ENCODE results near the gene FOXQ1.
"Not testable (repeated sequence)": the region's sequence is repeated elsewhere in the genome, so short reads cannot be mapped to it uniquely, and the experiment has no call there.

The FOXQ1 gene

GRCh38 chr6:1313384-1313766 is 1.5 kb downstream of the FOXQ1 start:
- no peak overlapping the region for H3K4me3 ChIP-seq (ENCODE audit: low read length)
- H3K27me3 ChIP-seq (ENCODE audit: insufficient read depth, low read length) = peaks cover 92% of the 10 kb centered on the region
- under 1% methylated on average over 64 of the region's 64 CpGs for WGBS

DNA sequence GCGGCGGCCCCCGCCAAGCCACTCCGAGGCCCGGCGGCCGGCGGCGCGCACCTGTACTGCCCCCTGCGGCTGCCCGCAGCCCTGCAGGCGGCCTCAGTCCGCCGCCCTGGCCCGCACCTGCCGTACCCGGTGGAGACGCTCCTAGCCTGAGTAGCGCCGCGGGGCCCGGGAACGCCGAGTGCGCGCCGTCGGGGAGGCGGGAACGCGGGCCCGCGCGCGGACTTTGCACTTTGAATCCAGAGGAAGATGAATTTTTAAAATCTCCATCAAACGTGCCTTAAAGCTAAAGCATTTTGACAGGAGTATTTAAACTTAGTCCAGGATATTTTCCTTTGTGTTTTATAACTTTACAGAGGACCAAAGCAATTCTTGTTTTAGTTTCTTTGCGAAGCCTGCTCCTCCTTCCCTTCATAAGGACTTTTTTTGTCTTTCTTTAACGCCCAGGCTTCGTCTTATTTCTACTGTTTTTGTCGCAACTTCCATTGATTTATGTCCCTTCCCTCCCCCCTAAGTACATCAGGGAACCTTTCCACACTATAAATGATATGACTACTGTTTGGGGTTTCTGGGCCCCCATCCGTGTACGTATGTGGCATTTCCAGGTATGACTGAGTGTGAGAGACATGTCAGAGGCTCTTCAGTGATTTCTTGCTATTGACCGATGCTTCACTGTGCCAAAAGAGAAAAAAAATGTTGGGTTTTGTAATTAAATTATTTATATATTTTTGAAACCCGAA is 2.0 kb downstream of the FOXQ1 start:
- H3K36me3 ChIP-seq (ENCODE audit: insufficient read depth, low read length) = no peaks in the 10 kb centered on the region
- H3K4me3 ChIP-seq (ENCODE audit: low read length) = peak overlapping the region; percentile 33
- WGBS = 6% methylated on average over 44 of the region's 45 CpGs
- H3K9ac ChIP-seq (ENCODE audit: low read depth, low read length) = no peak overlapping the region
- no peak overlapping the region for H3K27ac ChIP-seq (ENCODE audit: low read depth, low read length)
- H3K4me1 ChIP-seq (ENCODE audit: insufficient read depth, low read length) = peaks cover 12% of the 10 kb centered on the region
- H3K27me3 ChIP-seq (ENCODE audit: insufficient read depth, low read length) = peaks cover 87% of the 10 kb centered on the region
- no peaks in the 10 kb centered on the region for H3K9me3 ChIP-seq (ENCODE audit: insufficient read depth, low read depth, low read length)

More at GRCh38 chr6:1313384-1313766, 1.5 kb downstream of the FOXQ1 start:
- Histone ChIP-seq H3K36me3 (ENCODE audit: insufficient read depth, low read length) (no peaks in the 10 kb centered on the region), H3K27ac (ENCODE audit: low read depth, low read length) (no peak overlapping the region), H3K4me1 (ENCODE audit: insufficient read depth, low read length) (peaks cover 12% of the 10 kb centered on the region), H3K9ac (ENCODE audit: low read depth, low read length) (no peak overlapping the region), H3K9me3 (ENCODE audit: insufficient read depth, low read depth, low read length) (no peaks in the 10 kb centered on the region)

- Histone ChIP-seq H3K27me3 (ENCODE audit: insufficient read depth, low read length) (peaks cover 80% of the 10 kb centered on the region), H3K9ac (ENCODE audit: low read depth, low read length) (no peak overlapping the region), H3K9me3 (ENCODE audit: insufficient read depth, low read depth, low read length) (no peaks in the 10 kb centered on the region), H3K36me3 (ENCODE audit: insufficient read depth, low read length) (no peaks in the 10 kb centered on the region), H3K27ac (ENCODE audit: low read depth, low read length) (no peak overlapping the region), H3K4me1 (ENCODE audit: insufficient read depth, low read length) (peaks cover 12% of the 10 kb centered on the region), H3K4me3 (ENCODE audit: low read length) (no peak overlapping the region)
- WGBS = 80% methylated on average over 2 of the region's 2 CpGs
Measured at GRCh38 chr6:1314617-1315016, 2.7 kb downstream of the FOXQ1 start.

DNA sequence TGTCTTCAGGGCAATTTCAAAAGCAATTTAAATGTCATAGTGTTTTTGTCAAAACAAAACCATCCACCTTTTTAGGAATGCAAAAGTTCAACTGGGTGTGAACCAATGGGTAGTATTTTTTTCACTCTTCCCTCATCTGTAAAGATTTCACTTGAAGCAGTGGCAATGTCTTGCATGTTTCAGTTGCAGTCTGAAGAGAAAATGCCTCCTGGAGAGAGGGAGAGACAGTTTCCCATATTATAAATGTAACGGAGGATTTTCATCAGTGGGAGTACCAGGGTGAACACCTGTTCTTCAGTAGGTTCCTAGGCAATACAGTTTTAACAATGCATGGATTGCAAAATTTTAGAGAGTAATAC is 3.3 kb downstream of the FOXQ1 start:
- H3K4me3 ChIP-seq (ENCODE audit: low read length) = no peak overlapping the region
- no peaks in the 10 kb centered on the region for H3K36me3 ChIP-seq (ENCODE audit: insufficient read depth, low read length)
- H3K9me3 ChIP-seq (ENCODE audit: insufficient read depth, low read depth, low read length) = no peaks in the 10 kb centered on the region
- peaks cover 12% of the 10 kb centered on the region for H3K4me1 ChIP-seq (ENCODE audit: insufficient read depth, low read length)
- H3K9ac ChIP-seq (ENCODE audit: low read depth, low read length) = no peak overlapping the region
- H3K27ac ChIP-seq (ENCODE audit: low read depth, low read length) = no peak overlapping the region
- H3K27me3 ChIP-seq (ENCODE audit: insufficient read depth, low read length) = peaks cover 74% of the 10 kb centered on the region
- WGBS = 78% methylated on average over 1 of the region's 1 CpG

DNA sequence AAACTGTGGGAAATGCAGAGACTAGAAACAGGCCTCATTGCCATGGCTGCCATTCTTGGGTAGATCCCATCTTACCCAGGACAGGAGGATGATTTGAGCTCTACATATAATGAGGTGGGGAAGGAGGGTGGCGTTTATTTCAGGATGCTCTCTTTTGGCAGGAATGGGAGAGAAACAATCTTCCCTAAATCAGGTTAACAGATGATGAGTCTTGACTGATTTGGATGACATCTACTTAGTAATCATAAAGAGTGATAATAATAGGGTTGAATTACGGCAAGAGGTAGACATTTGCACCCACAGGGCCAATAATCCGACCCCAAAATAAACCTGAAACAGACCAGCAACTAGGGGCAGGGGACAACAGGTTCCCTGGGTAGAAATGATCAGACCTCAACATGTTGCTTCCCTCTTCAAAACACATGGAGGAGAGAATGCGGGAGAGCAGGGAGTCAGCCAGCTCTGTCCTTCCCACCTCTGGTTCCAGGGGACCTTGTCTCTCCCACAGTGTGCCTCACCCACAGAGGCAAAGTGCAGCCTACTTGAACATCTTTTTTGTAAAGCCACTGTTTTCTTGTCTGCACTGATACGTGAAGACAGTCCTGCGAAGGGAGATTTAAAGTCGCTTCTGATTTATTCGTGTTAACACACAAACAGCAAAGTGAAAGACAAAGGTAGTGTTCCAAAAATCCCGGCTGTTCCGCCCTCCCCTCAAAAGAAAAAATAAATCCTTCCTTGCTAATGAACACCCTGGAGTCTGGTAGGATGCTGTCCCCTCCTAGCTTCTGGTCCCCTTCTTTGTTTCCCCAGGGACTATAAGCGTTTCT is 3.9 kb downstream of the FOXQ1 start:
- H3K4me1 ChIP-seq (ENCODE audit: insufficient read depth, low read length) = peaks cover 12% of the 10 kb centered on the region
- 0 out of 2 replicates have a peak overlapping the region, but pooled peaks have one; percentile 42 for H3K4me3 ChIP-seq (ENCODE audit: low read length)
- no peak overlapping the region for H3K27ac ChIP-seq (ENCODE audit: low read depth, low read length)
- WGBS = 59% methylated on average over 11 of the region's 11 CpGs
- H3K36me3 ChIP-seq (ENCODE audit: insufficient read depth, low read length) = no peaks in the 10 kb centered on the region
- peaks cover 68% of the 10 kb centered on the region for H3K27me3 ChIP-seq (ENCODE audit: insufficient read depth, low read length)
- H3K9ac ChIP-seq (ENCODE audit: low read depth, low read length) = no peak overlapping the region
- H3K9me3 ChIP-seq (ENCODE audit: insufficient read depth, low read depth, low read length) = no peaks in the 10 kb centered on the region

GRCh38 chr6:1316489-1316971 is 4.6 kb downstream of the FOXQ1 start:
- Histone ChIP-seq H3K4me3 (ENCODE audit: low read length) (peak overlapping the region; percentile 42), H3K27me3 (ENCODE audit: insufficient read depth, low read length) (peaks cover 61% of the 10 kb centered on the region), H3K9ac (ENCODE audit: low read depth, low read length) (no peak overlapping the region), H3K27ac (ENCODE audit: low read depth, low read length) (no peak overlapping the region), H3K36me3 (ENCODE audit: insufficient read depth, low read length) (no peaks in the 10 kb centered on the region), H3K4me1 (ENCODE audit: insufficient read depth, low read length) (peaks cover 7% of the 10 kb centered on the region; the same call in 1 of the 2 replicates), H3K9me3 (ENCODE audit: insufficient read depth, low read depth, low read length) (no peaks in the 10 kb centered on the region)
- WGBS = 3% methylated on average over 26 of the region's 35 CpGs

DNA sequence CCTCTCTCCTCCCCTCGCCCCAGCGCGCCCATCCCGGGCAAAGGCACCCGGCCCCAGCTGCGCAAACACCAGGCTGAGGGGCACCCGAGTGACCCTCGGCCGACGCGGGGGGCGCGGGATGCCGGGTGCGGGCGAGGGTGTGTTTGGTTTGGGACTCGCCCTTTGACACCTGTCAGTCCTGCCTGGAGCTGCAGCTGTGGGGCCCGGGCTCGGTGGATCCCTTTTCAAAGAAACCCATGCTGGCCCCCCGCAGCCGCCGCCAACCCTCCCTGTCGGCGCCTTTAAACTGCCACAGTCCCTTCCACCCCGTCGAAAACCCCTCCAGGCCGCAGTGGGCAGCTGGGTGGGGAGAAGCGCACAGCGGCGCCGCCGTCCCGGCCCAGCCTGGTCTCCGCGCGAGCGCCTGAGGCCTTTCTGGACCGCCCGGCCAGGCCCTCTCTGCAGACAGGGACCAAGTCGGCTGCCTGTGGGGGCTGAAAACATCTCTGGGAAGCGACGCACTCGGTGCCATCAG is 5.5 kb downstream of the FOXQ1 start:
- H3K4me3 ChIP-seq (ENCODE audit: low read length) = no peak overlapping the region
- peaks cover 53% of the 10 kb centered on the region for H3K27me3 ChIP-seq (ENCODE audit: insufficient read depth, low read length)
- no peak overlapping the region for H3K9ac ChIP-seq (ENCODE audit: low read depth, low read length)
- H3K36me3 ChIP-seq (ENCODE audit: insufficient read depth, low read length) = no peaks in the 10 kb centered on the region
- WGBS = 93% methylated on average over 43 of the region's 43 CpGs
- H3K9me3 ChIP-seq (ENCODE audit: insufficient read depth, low read depth, low read length) = no peaks in the 10 kb centered on the region
- H3K27ac ChIP-seq (ENCODE audit: low read depth, low read length) = no peak overlapping the region
- peaks cover 7% of the 10 kb centered on the region; the same call in 1 of the 2 replicates for H3K4me1 ChIP-seq (ENCODE audit: insufficient read depth, low read length)

DNA sequence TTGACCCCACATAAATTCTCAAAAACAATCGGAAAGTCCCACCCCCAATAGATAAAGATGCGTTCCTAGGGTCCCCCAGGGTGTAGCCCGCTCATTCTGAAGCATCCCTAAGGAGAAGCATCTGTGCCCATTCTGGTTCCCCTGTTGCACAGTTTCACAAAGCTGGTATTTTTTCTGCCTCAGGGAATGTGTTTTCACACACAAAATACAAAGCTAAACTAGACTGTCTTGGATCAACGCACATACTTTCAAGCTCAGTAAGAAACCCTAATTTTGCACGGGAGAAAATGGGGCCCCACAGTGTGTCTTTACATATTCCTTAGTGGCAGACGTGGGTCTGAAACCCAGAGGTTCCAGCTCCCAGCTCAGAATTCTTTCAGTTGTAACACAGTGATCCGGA is 6.1 kb downstream of the FOXQ1 start:
- 78% methylated on average over 7 of the region's 7 CpGs for WGBS
- no peak overlapping the region for H3K9ac ChIP-seq (ENCODE audit: low read depth, low read length)
- no peaks in the 10 kb centered on the region for H3K9me3 ChIP-seq (ENCODE audit: insufficient read depth, low read depth, low read length)
- H3K27me3 ChIP-seq (ENCODE audit: insufficient read depth, low read length) = peaks cover 46% of the 10 kb centered on the region
- H3K36me3 ChIP-seq (ENCODE audit: insufficient read depth, low read length) = no peaks in the 10 kb centered on the region
- H3K4me1 ChIP-seq (ENCODE audit: insufficient read depth, low read length) = peaks cover 7% of the 10 kb centered on the region; the same call in 1 of the 2 replicates
- H3K27ac ChIP-seq (ENCODE audit: low read depth, low read length) = no peak overlapping the region
- no peak overlapping the region for H3K4me3 ChIP-seq (ENCODE audit: low read length)

- H3K9me3 ChIP-seq (ENCODE audit: insufficient read depth, low read depth, low read length); H3K9ac ChIP-seq (ENCODE audit: low read depth, low read length); H3K4me1 ChIP-seq (ENCODE audit: insufficient read depth, low read length); H3K27ac ChIP-seq (ENCODE audit: low read depth, low read length); H3K36me3 ChIP-seq (ENCODE audit: insufficient read depth, low read length); H3K4me3 ChIP-seq (ENCODE audit: low read length): not testable (repeated sequence)
- peaks cover 41% of the 10 kb centered on the region for H3K27me3 ChIP-seq (ENCODE audit: insufficient read depth, low read length)
- WGBS = 86% methylated on average over 14 of the region's 22 CpGs
Measured at GRCh38 chr6:1318584-1318983, 6.7 kb downstream of the FOXQ1 start.

DNA sequence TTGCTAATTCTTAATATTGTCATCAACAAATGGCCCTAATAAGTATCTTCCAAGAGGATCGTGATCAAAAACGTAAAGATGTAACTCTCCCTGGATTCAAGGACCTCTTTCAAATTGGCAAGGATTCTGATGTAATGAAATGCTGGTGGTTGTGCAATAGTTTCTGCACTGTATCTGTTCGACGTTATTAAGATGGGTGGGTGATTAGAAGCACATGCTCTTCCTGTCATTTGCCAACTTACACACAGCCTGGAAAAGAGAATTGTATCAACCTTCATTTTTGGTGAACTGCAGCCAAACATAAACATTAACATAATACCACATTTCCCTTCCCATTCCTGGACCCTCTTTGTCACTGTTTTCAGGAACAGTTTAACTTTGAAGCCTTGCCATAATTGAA is 9.8 kb downstream of the FOXQ1 start:
- no peak overlapping the region for H3K27ac ChIP-seq (ENCODE audit: low read depth, low read length)
- 72% methylated on average over 4 of the region's 4 CpGs for WGBS

GRCh38 chr6:1322156-1322555 is 10.3 kb downstream of the FOXQ1 start:
- Histone ChIP-seq H3K9me3 (ENCODE audit: insufficient read depth, low read depth, low read length) (no peaks in the 10 kb centered on the region), H3K9ac (ENCODE audit: low read depth, low read length) (no peak overlapping the region), H3K36me3 (ENCODE audit: insufficient read depth, low read length) (no peaks in the 10 kb centered on the region), H3K27ac (ENCODE audit: low read depth, low read length) (no peak overlapping the region), H3K27me3 (ENCODE audit: insufficient read depth, low read length) (peaks cover 10% of the 10 kb centered on the region), H3K4me3 (ENCODE audit: low read length) (no peak overlapping the region), H3K4me1 (ENCODE audit: insufficient read depth, low read length) (no peaks in the 10 kb centered on the region; the same call in 1 of the 2 replicates)
- 93% methylated on average over 3 of the region's 3 CpGs for WGBS

More for the DNA sequence above, 9.8 kb downstream of the FOXQ1 start:
- no peaks in the 10 kb centered on the region; the same call in 1 of the 2 replicates for H3K4me1 ChIP-seq (ENCODE audit: insufficient read depth, low read length)
- peaks cover 10% of the 10 kb centered on the region for H3K27me3 ChIP-seq (ENCODE audit: insufficient read depth, low read length)
- H3K9me3 ChIP-seq (ENCODE audit: insufficient read depth, low read depth, low read length) = no peaks in the 10 kb centered on the region
- H3K9ac ChIP-seq (ENCODE audit: low read depth, low read length) = no peak overlapping the region
- no peaks in the 10 kb centered on the region for H3K36me3 ChIP-seq (ENCODE audit: insufficient read depth, low read length)
- no peak overlapping the region for H3K4me3 ChIP-seq (ENCODE audit: low read length)
